ENCODE data around the gene FAM89A.
"Not testable (repeated sequence)": the region's sequence is repeated elsewhere in the genome, so short reads cannot be mapped to it uniquely, and the experiment has no call there.

The FAM89A gene

DNA sequence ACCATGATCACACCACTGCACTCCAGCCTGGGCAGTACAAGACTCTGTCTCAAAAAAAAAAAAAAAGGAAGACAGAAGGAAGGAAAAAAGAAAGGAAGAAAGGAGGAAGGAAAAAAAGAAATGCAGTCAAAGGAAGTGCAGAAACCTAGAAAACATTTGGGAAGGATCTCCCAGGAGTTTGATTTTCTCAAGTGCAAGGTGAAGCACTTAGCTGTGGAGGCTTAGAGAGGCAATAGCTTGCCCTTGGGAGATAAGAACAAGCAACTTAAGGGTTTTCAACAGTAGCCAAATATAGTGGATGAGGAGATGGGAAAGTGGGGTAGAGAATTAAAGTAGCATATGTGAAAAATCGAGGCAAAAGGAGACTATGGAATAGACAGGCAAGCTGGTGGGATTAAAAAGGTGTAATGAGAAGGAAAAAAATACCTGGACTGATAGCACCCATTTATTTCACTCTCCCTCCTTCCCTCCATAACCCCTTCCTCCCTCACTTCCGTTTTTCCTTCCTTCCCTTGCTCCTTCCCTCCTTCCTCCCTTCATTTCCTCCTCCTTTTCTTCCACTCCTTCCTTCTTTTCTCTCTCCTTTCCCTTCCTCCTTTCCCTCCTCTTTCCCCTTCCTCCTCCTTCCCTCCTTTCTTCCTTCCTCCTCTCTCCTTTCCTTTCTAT, 6.8 kb upstream of the FAM89A start:
- H3K27ac ChIP-seq (ENCODE audit: insufficient read depth, low read depth, low read length, poor library complexity, severe bottlenecking): no peak overlapping the region
- no peaks in the 10 kb centered on the region for H3K4me1 ChIP-seq (ENCODE audit: control insufficient read depth, insufficient read depth, low read length)
- H3K27me3 ChIP-seq (ENCODE audit: control insufficient read depth, insufficient read depth, low read length, poor library complexity, severe bottlenecking): peaks cover 49% of the 10 kb centered on the region
- H3K4me3 ChIP-seq (ENCODE audit: insufficient read depth, low read depth, low read length): no peak overlapping the region
- WGBS, 2 experiments: 58 to 67% methylated on average over 2 of the region's 2 CpGs
- no peaks in the 10 kb centered on the region for H3K36me3 ChIP-seq (ENCODE audit: control insufficient read depth, insufficient read depth, low read length)
- no peaks in the 10 kb centered on the region for H3K9me3 ChIP-seq (ENCODE audit: control insufficient read depth, low read length)

DNA sequence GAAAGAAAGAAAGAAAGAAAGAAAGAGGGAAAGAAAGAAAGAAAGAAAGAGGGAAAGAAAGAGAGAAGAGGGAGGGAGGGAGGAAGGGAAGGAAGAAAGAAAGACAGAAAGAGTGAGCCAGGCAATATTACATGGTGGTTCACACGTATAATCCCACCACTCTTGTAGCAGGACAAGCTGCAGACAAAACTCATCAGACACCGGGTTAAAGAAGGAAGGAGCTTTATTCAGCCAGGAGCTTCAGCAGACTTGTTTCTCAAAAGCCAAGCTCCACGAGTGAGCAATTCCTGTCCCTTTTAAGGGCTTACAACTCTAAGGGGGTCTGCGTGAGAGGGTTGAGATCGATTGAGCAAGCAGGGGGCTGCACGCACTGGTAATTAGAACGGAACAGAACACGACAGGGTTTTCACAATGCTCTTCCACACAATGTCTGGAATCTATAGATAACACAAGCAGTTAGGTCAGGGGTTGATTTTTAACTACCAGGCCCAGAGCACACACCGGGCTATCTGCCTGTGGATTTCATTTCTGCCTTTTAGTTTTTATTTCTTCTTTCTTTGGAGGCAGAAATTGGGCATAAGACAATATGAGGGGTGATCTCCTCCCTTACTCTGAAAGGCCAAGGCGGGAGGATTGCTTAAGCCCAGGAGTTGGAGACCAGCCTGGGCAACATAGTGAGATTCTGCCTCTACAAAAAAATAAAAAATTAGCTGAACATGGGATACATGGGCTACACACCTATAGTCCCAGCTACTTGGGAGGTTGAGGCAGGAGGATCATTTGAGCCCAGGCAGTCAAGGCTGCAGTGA, 6.1 kb upstream of the FAM89A start:
- not testable (repeated sequence) for H3K9me3 ChIP-seq (ENCODE audit: control insufficient read depth, low read length); H3K36me3 ChIP-seq (ENCODE audit: control insufficient read depth, insufficient read depth, low read length); H3K4me1 ChIP-seq (ENCODE audit: control insufficient read depth, insufficient read depth, low read length); H3K27ac ChIP-seq (ENCODE audit: insufficient read depth, low read depth, low read length, poor library complexity, severe bottlenecking); H3K4me3 ChIP-seq (ENCODE audit: insufficient read depth, low read depth, low read length)
- WGBS, 2 experiments: 83 to 93% methylated on average over 9 to 10 of the region's 10 CpGs
- H3K27me3 ChIP-seq (ENCODE audit: control insufficient read depth, insufficient read depth, low read length, poor library complexity, severe bottlenecking): peaks cover 57% of the 10 kb centered on the region

DNA sequence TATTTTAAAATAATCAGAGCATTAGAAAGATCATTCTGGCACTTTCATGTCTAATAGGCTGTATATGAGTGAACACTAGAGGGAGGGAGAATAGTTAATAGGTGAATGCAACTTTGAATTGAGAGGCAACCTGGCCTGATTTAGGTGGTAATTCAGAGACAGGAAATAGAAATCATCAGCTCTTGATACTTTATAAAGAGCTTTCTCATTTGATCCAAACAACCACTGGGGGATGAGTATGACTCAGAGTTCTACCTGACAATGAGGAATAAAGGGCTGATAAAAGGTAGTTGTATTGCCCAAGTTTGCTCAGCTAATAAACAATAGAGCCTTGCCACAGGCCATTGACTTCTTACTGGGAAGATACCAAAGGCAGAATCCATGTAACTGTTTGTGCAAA, 5.2 kb upstream of the FAM89A start:
- no peak overlapping the region for H3K4me3 ChIP-seq (ENCODE audit: insufficient read depth, low read depth, low read length)
- H3K4me1 ChIP-seq (ENCODE audit: control insufficient read depth, insufficient read depth, low read length): peaks cover 5% of the 10 kb centered on the region
- H3K36me3 ChIP-seq (ENCODE audit: control insufficient read depth, insufficient read depth, low read length): no peaks in the 10 kb centered on the region
- peaks cover 65% of the 10 kb centered on the region for H3K27me3 ChIP-seq (ENCODE audit: control insufficient read depth, insufficient read depth, low read length, poor library complexity, severe bottlenecking)
- H3K9me3 ChIP-seq (ENCODE audit: control insufficient read depth, low read length): no peaks in the 10 kb centered on the region
- H3K27ac ChIP-seq (ENCODE audit: insufficient read depth, low read depth, low read length, poor library complexity, severe bottlenecking): no peak overlapping the region

DNA sequence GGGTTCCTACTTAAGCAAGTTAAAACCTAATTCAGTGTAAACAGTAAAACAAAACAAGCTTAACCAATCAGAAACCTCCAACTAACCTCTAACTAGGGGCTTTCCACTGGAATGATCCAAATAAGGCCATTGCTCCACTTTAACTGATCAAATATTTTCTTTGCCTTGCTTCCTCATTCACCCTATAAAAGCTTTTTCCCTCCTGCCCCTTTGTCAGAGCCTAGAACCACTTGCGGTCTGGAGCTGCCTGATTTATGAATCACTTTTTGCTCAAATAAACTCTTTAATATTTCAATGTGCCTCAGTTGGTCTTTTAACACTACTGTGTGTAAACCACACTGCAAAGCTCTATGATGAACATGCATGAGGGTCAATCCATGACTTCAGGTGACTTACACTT, 4.5 kb upstream of the FAM89A start:
- peaks cover 5% of the 10 kb centered on the region for H3K4me1 ChIP-seq (ENCODE audit: control insufficient read depth, insufficient read depth, low read length)
- H3K4me3 ChIP-seq (ENCODE audit: insufficient read depth, low read depth, low read length): no peak overlapping the region
- no peaks in the 10 kb centered on the region for H3K9me3 ChIP-seq (ENCODE audit: control insufficient read depth, low read length)
- H3K27ac ChIP-seq (ENCODE audit: insufficient read depth, low read depth, low read length, poor library complexity, severe bottlenecking): no peak overlapping the region
- 89 to 97% methylated on average over 1 of the region's 1 CpG for WGBS, 2 experiments
- peaks cover 72% of the 10 kb centered on the region for H3K27me3 ChIP-seq (ENCODE audit: control insufficient read depth, insufficient read depth, low read length, poor library complexity, severe bottlenecking)
- H3K36me3 ChIP-seq (ENCODE audit: control insufficient read depth, insufficient read depth, low read length): no peaks in the 10 kb centered on the region

DNA sequence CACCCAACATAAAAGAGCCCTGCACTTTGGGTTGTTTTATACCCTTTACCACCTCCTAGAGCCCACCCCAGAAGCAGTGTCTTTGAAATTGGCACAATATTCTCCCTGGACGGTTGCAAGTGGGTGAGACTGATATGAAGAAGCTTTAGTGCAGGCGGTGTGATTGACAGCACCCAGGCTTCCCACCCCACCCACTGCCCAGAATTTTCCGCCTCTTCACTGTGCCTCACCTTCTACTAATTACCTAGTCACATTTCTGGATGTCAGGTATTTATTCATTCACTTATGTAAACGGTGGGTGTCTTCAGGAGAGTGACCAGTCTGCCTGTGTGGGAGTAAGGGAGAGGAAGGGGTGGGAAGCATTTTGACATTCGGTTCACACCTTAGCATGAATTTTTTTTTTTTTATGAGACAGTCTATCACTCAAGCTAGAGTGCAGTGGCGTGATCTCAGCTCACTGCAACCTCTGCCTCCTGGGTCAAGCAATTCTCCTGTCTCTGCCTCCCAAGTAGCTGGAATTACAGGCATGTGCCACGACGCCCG, 1.7 kb upstream of the FAM89A start:
- H3K9me3 ChIP-seq (ENCODE audit: control insufficient read depth, low read length): no peaks in the 10 kb centered on the region
- H3K4me3 ChIP-seq (ENCODE audit: insufficient read depth, low read depth, low read length): no peak overlapping the region
- H3K27ac ChIP-seq (ENCODE audit: insufficient read depth, low read depth, low read length, poor library complexity, severe bottlenecking): no peak overlapping the region
- WGBS, 2 experiments: 87 to 91% methylated on average over 9 of the region's 9 CpGs
- peaks cover 86% of the 10 kb centered on the region for H3K27me3 ChIP-seq (ENCODE audit: control insufficient read depth, insufficient read depth, low read length, poor library complexity, severe bottlenecking)
- no peaks in the 10 kb centered on the region for H3K36me3 ChIP-seq (ENCODE audit: control insufficient read depth, insufficient read depth, low read length)
- H3K4me1 ChIP-seq (ENCODE audit: control insufficient read depth, insufficient read depth, low read length): peaks cover 5% of the 10 kb centered on the region

DNA sequence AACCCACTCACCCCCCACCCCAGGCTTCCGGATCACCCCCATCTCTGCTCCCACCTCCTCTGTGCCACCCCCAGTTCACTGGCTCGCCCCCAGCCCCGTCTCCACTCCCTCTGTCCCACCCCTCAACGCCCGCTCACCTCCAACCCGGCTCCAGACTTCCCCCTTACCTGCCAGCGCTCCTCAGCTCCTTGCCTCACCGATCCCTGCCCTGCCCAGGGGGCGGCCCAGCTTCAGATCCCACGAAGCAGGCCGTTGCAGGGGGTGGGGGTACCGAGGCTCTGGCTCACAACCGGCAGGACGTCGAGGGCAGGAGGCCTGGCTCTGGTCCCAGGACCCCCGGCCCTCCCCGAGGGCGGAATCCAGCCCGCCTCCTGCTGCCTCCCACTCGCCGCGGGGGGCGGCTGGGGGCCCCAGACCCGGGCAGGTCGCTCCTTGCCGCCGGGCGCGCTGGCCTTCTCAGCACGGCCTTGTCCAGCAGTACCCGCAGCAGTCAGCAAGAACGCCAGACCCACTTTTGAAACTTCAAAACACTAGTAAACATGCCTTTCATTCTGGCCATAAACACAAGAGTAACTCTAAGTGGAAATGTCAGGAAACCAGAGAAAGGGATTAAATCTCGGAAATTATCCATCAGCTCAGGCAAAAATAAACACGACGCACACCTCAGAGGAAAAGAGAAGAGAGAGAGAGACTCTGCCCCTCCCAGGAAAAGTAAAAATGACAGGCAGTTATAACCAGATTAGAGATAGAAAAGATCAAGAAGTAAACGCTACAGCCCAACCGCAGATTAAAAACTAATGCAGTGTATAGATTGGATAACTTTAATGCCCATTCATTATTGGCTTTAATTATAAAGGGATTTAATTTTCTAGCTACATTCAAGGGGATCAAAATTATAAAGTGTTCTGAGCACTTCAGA, 1.0 kb upstream of the FAM89A start:
- H3K27me3 ChIP-seq (ENCODE audit: control insufficient read depth, insufficient read depth, low read length, poor library complexity, severe bottlenecking): peaks cover 85% of the 10 kb centered on the region
- H3K4me1 ChIP-seq (ENCODE audit: control insufficient read depth, insufficient read depth, low read length): peaks cover 5% of the 10 kb centered on the region
- no peak overlapping the region for H3K27ac ChIP-seq (ENCODE audit: insufficient read depth, low read depth, low read length, poor library complexity, severe bottlenecking)
- no peaks in the 10 kb centered on the region for H3K36me3 ChIP-seq (ENCODE audit: control insufficient read depth, insufficient read depth, low read length)
- peak overlapping the region; percentile 67 for H3K4me3 ChIP-seq (ENCODE audit: insufficient read depth, low read depth, low read length)
- no peaks in the 10 kb centered on the region for H3K9me3 ChIP-seq (ENCODE audit: control insufficient read depth, low read length)
- 20% methylated on average over 37 of the region's 37 CpGs for WGBS, 2 experiments

DNA sequence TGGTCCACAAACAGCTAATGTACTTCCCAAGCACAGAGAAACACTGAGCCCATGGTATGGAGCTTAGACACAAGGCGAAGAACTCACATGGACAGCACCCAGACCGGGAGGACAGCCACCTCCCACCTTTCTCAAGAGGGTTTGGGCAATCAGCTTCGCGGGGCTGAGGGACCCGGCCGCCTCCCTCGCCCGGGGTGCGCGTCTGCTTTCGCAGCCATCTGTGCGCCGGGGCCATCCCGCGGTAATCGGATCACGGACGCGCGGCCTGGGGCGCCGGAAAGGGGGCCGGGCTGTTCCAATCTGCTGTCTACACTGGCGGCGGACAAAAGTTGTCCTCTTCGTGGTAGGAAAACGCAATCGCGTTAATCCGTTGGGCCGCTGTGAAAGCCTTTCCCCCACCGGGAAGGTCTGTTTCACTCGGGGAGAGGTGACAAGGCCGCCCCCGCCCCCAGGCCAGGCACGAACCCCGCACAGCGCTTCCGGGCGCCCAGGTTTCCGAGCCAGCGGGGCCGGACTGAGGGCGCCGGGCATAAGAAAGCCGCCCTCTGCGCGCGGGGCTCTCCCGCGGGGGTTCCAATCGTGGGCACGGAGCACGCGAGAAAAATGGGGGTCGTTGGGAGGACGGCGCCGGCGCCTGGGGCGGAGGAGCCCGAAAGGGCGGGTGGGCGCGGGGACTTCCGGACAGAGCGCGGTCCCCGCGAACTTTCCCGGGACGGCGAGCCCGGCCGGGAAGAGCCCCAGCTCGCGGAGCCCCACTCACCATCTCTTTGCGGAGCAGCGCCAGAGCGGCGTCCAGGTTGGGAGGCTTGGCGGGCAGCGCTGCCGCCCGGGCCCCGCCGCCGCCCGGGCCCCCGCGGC, 664 bp downstream of the FAM89A start:
- Histone ChIP-seq H3K9me3 (ENCODE audit: control insufficient read depth, low read length) (no peaks in the 10 kb centered on the region), H3K4me3 (ENCODE audit: insufficient read depth, low read depth, low read length) (peak overlapping the region; percentile 67), H3K36me3 (ENCODE audit: control insufficient read depth, insufficient read depth, low read length) (no peaks in the 10 kb centered on the region), H3K4me1 (ENCODE audit: control insufficient read depth, insufficient read depth, low read length) (peaks cover 5% of the 10 kb centered on the region), H3K27ac (ENCODE audit: insufficient read depth, low read depth, low read length, poor library complexity, severe bottlenecking) (no peak overlapping the region), H3K27me3 (ENCODE audit: control insufficient read depth, insufficient read depth, low read length, poor library complexity, severe bottlenecking) (peaks cover 83% of the 10 kb centered on the region)
- 1% methylated on average over 91 of the region's 91 CpGs for WGBS, 2 experiments

DNA sequence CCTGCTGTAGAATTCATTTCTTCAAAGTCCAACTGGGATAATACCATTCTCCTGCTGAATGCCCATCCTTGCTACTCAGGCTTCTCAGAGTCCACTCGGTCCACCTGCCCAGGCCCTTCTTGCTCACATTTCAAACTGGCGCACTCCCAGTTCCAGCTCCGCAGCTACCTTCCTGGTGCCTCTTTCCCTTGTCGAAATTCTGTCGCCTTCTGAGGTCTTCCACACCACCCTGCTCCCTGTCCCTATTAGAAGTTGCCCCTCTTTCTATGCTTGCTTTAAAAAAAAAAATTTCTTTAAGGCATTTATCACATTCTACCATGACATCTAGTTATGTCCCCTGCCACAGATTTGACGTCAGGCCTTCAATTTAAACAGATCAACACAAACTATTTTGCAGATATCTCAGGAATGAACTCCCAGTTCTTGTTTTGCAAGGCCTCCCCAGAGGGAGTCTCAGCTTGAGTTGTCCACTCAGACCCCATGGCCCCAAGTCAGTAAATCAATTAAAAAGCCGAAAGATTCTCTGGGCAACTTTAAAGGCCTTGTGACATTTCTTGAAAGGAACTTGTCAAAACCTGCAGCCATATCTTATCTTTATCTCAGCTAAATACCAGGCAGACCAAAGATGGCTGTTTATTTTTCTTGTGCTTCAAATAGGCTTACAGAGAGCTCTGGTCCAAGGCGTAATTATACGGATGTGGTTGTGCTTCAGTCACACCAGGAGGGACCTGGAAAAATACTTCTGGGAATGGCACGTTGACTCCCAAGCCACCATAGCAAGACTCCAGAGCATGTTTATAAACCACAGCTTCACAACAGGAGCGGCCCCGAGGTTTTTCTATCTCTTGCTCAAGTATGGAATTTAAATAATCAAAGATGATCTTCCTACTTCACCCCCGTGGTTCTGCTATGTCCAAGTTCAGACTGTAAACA, 2.2 kb downstream of the FAM89A start:
- peaks cover 74% of the 10 kb centered on the region for H3K27me3 ChIP-seq (ENCODE audit: control insufficient read depth, insufficient read depth, low read length, poor library complexity, severe bottlenecking)
- no peak overlapping the region for H3K27ac ChIP-seq (ENCODE audit: insufficient read depth, low read depth, low read length, poor library complexity, severe bottlenecking)
- peaks cover 5% of the 10 kb centered on the region for H3K4me1 ChIP-seq (ENCODE audit: control insufficient read depth, insufficient read depth, low read length)
- H3K9me3 ChIP-seq (ENCODE audit: control insufficient read depth, low read length): no peaks in the 10 kb centered on the region
- H3K36me3 ChIP-seq (ENCODE audit: control insufficient read depth, insufficient read depth, low read length): no peaks in the 10 kb centered on the region
- H3K4me3 ChIP-seq (ENCODE audit: insufficient read depth, low read depth, low read length): no peak overlapping the region
- WGBS, 2 experiments: 81 to 83% methylated on average over 13 of the region's 13 CpGs

DNA sequence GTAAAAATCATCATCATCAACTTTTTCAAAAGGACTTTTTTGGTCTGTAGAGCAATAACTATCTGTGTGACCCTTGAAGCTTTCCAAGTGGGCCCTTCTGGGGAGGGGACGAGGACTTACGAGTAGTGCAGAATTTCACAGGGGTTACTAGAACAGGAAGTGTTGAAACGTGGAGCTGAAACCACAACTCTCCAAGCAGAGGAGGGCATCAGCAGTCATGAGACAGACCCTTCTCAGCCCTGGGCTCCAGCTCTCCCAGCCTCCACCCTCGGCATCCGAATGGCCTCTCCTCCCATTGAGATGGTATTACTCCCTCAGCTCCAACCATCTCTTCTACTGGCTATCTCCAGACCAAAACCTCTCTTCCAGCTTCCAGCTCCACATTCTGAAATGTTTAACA, 3.6 kb downstream of the FAM89A start:
- 51 to 52% methylated on average over 5 of the region's 5 CpGs for WGBS, 2 experiments
- Histone ChIP-seq H3K27me3 (ENCODE audit: control insufficient read depth, insufficient read depth, low read length, poor library complexity, severe bottlenecking) (peaks cover 62% of the 10 kb centered on the region), H3K36me3 (ENCODE audit: control insufficient read depth, insufficient read depth, low read length) (no peaks in the 10 kb centered on the region), H3K27ac (ENCODE audit: insufficient read depth, low read depth, low read length, poor library complexity, severe bottlenecking) (no peak overlapping the region), H3K4me3 (ENCODE audit: insufficient read depth, low read depth, low read length) (no peak overlapping the region), H3K4me1 (ENCODE audit: control insufficient read depth, insufficient read depth, low read length) (peaks cover 5% of the 10 kb centered on the region), H3K9me3 (ENCODE audit: control insufficient read depth, low read length) (no peaks in the 10 kb centered on the region)
